GM12878 (cell line): ENCODE measurements around the gene IL1RAPL1. TPM values are rescaled to one million over a fixed set of nuclear protein-coding genes. Genes with fewer than 3 reads are reported as not detected.

Source experiments
- ATAC-seq: fragments of 200-7000 bp; cut with Tn5 transposase; 3 replicates; pipeline ENCODE4 v1.9.1; 2020; ENCODE audit warnings: mild to moderate bottlenecking, moderate library complexity
- BruUV-seq: library from RNA; stranded (reverse); fragments of 400-500 nt; replicated peaks from 2 replicates; lab custom pipeline; 2021; lab: Mats Ljungman, UMichigan
- CTCF ChIA-PET: fragments of 300-600 bp; sonication (Branson Sonifier 250); formaldehyde crosslinking; extraction: SDS; loops from one replicate; lab custom pipeline; 2021; ENCODE audit warnings: inconsistent platforms; lab: Yijun Ruan, JAX
- POLR2A ChIA-PET: fragments of 350-600 bp; formaldehyde crosslinking; extraction: SDS; loops from one replicate; lab custom pipeline; 2021; ENCODE audit warnings: inconsistent platforms; lab: Charles Lee
- RAD21 ChIA-PET: fragments of 300-600 bp; sonication (Branson Sonifier 250); formaldehyde crosslinking; loops from one replicate; lab custom pipeline; 2023; ENCODE audit warnings: antibody characterized with exemption; ENCODE audit not compliant: unreplicated experiment; lab: Charles Lee
- SMC1A ChIA-PET: fragments of 300-600 bp; sonication (Branson Sonifier 250); formaldehyde crosslinking; loops from one replicate; lab custom pipeline; 2023; ENCODE audit not compliant: unreplicated experiment, uncharacterized antibody; lab: Charles Lee
- DNase-seq: peaks from one replicate; pipeline ENCODE4 v3.0.0-alpha.2; 2011; ENCODE audit warnings: low read depth, low spot score
- FAIRE-seq: peaks from 3 replicates; lab custom pipeline; 2011; peaks lifted over from hg19 to GRCh38; lab: Jason Lieb, UNC
- H2AFZ ChIP-seq: 2 replicates; pipeline ENCODE4 v1.6.0; 2011; ENCODE audit warnings: low read depth, low read length, control low read depth; ENCODE audit not compliant: control insufficient read depth
- H3K27ac ChIP-seq: 2 replicates; pipeline ENCODE4 v1.5.1; 2011; ENCODE audit warnings: control low read depth; ENCODE audit not compliant: control insufficient read depth, insufficient read depth
- H3K27me3 ChIP-seq, 2 experiments: replicated peaks in 1 of 2; 2 replicates each; pipeline versions ENCODE4 v1.6.0 to v1.6.1; 2011; ENCODE audit warnings: low read length in 1 of 2; ENCODE audit not compliant: control insufficient read depth in 2 of 2, insufficient read depth in 2 of 2
- H3K36me3 ChIP-seq, 2 experiments: 2 replicates each; pipeline ENCODE4 v1.5.1; 2011; ENCODE audit warnings: low read length in 1 of 2; ENCODE audit not compliant: control insufficient read depth in 2 of 2, insufficient read depth in 2 of 2
- H3K4me1 ChIP-seq: 2 replicates; pipeline ENCODE4 v1.6.1; 2011; ENCODE audit warnings: mild to moderate bottlenecking, low read length, moderate library complexity, mixed read lengths; ENCODE audit not compliant: control insufficient read depth, insufficient read depth
- H3K4me2 ChIP-seq: 2 replicates; pipeline ENCODE4 v1.6.0; 2011; ENCODE audit warnings: control low read depth; ENCODE audit not compliant: control insufficient read depth, insufficient read depth
- H3K4me3 ChIP-seq: fragments of 200-600 bp; sonication (generic); 2 replicates; pipeline ENCODE4 v1.5.1; 2016
- H3K79me2 ChIP-seq: 2 replicates; pipeline ENCODE4 v1.6.0; 2011; ENCODE audit warnings: low read length; ENCODE audit not compliant: control insufficient read depth, insufficient read depth
- H3K9ac ChIP-seq: 2 replicates; pipeline ENCODE4 v1.8.0; 2011; ENCODE audit warnings: low read length, control low read depth, mixed read lengths; ENCODE audit not compliant: control insufficient read depth, insufficient read depth
- H3K9me3 ChIP-seq: replicated peaks from 3 replicates; pipeline ENCODE4 v1.5.1; 2011; ENCODE audit warnings: mild to moderate bottlenecking, low read length; ENCODE audit not compliant: control insufficient read depth, insufficient read depth
- H4K20me1 ChIP-seq: 2 replicates; pipeline ENCODE4 v1.6.0; 2011; ENCODE audit not compliant: control insufficient read depth, insufficient read depth
- ASH2L ChIP-seq: fragments of 300-600, 200-600 bp; sonication (generic); IDR thresholded peaks from 2 replicates; pipeline ENCODE4 v1.6.1; 2017; ENCODE audit warnings: low read depth, mild to moderate bottlenecking, borderline replicate concordance
- ETV6 ChIP-seq, 2 experiments: fragments of 450-650 bp in 1 of 2; IDR thresholded peaks in 1 of 2; conservative IDR thresholded peaks in 1 of 2; 2 replicates each; pipeline ENCODE4 v1.6.1; 2014; ENCODE audit warnings: antibody characterized with exemption in 1 of 2, borderline replicate concordance in 1 of 2, low read depth in 1 of 2, mild to moderate bottlenecking in 1 of 2, moderate library complexity in 1 of 2
- HDAC6 ChIP-seq: fragments of 200-600 bp; sonication (generic); IDR thresholded peaks from one replicate; pipeline ENCODE4 v1.8.0; 2017; ENCODE audit warnings: antibody characterized with exemption; ENCODE audit not compliant: unreplicated experiment
- HDGF ChIP-seq: fragments of 450-650 bp; IDR thresholded peaks from 2 replicates; pipeline ENCODE4 v1.6.1; 2016; ENCODE audit warnings: antibody characterized with exemption
- LARP7 ChIP-seq: fragments of 450-650 bp; IDR thresholded peaks from 2 replicates; pipeline ENCODE4 v1.6.1; 2017; ENCODE audit warnings: mild to moderate bottlenecking
- MYC ChIP-seq: IDR thresholded peaks from 2 replicates; pipeline ENCODE4 v1.6.1; 2011; ENCODE audit warnings: mild to moderate bottlenecking, low read length, moderate library complexity, inconsistent platforms; ENCODE audit not compliant: insufficient read depth, insufficient replicate concordance, insufficient read length, severe bottlenecking
- NR2C1 ChIP-seq: fragments of 450-650 bp; IDR thresholded peaks from 2 replicates; pipeline ENCODE4 v1.6.1; 2017; ENCODE audit warnings: antibody characterized with exemption, mild to moderate bottlenecking, moderate library complexity
- ZBED1 ChIP-seq: IDR thresholded peaks from 2 replicates; pipeline ENCODE4 v1.6.1; 2016; ENCODE audit warnings: borderline replicate concordance
- ZNF207 ChIP-seq: fragments of 450-650 bp; IDR thresholded peaks from 2 replicates; pipeline ENCODE4 v1.6.1; 2014; ENCODE audit warnings: antibody characterized with exemption, mild to moderate bottlenecking, borderline replicate concordance
- WGBS: methylation state at CpG from one replicate; pipeline ENCODE4 v1.1.6; 2016; ENCODE audit warnings: low lambda C conversion rate; ENCODE audit not compliant: insufficient replicate concordance, insufficient coverage; ENCODE audit errors: missing lambda C conversion rate; 5-methylcytosine and 5-hydroxymethylcytosine counted together
- in situ Hi-C: fragments of 300-500 bp; cut with MboI; formaldehyde crosslinking; loops from 9 replicates; pipeline ENCODE4 v1.14.3; 2018; ENCODE audit warnings: mixed read lengths
- intact Hi-C: fragments of 100-400 bp; cut with micrococcal nuclease; formaldehyde crosslinking; loops from one replicate; pipeline ENCODE4 v1.14.2; 2022; ENCODE audit not compliant: unreplicated experiment
- polyA plus RNA-seq, 11 experiments: library from polyadenylated mRNA; depleted of rRNA in 4 of 11; unstranded in 6 of 11; stranded (reverse) in 5 of 11; fragments of >200 nt; fragmentation: Nextera tagmentation in 4 of 11; fragmentation: Illumina TruSeq in 1 of 11; extraction: Ambion mirVana in 4 of 11; extraction: Trizol in 1 of 11; gene quantifications; 1 replicate in 1 of 11; 2 replicates in 10 of 11; pipeline versions ENCODE4 v1.2.1 to v1.2.3, GENCODE V29; 2011 to 2016; ENCODE audit warnings: inconsistent platforms in 2 of 11, missing spikeins in 2 of 11, low read depth in 1 of 11
- total RNA-seq, 4 experiments: library from RNA; depleted of rRNA in 3 of 4; stranded (reverse); fragments of >200 nt in 3 of 4; fragmentation: Illumina TruSeq in 1 of 4; extraction: Trizol in 1 of 4; gene quantifications; 2 replicates each; pipeline versions ENCODE4 v1.2.1 to v1.2.3, GENCODE V29; 2013 to 2021
- TF ChIP-seq, protein P1 (sequence below): fragments of 450-650 bp; conservative IDR thresholded peaks from 2 replicates; pipeline ENCODE4 v1.6.1; 2017; ENCODE audit warnings: mild to moderate bottlenecking, moderate library complexity
- TF ChIP-seq, protein P2 (sequence below): fragments of 150-350 bp; IDR thresholded peaks from 2 replicates; pipeline ENCODE4 v1.6.1; 2014; ENCODE audit warnings: mild to moderate bottlenecking, low read depth, low read length
- TF ChIP-seq, protein P3 (sequence below): fragments of 450-650 bp; IDR thresholded peaks from 2 replicates; pipeline ENCODE4 v1.6.1; 2018; ENCODE audit warnings: borderline replicate concordance, mild to moderate bottlenecking; ENCODE audit not compliant: partially characterized antibody
- TF ChIP-seq, protein P4 (sequence below): fragments of 450-650 bp; IDR thresholded peaks from 2 replicates; pipeline ENCODE4 v1.6.1; 2017; ENCODE audit warnings: mild to moderate bottlenecking

IL1RAPL1 gene
- total and polyA plus RNA-seq, 10 of the 15 experiments (the other 5 are each of a cell fraction or from before 2014, with no cell fraction given) = not detected

DNA sequence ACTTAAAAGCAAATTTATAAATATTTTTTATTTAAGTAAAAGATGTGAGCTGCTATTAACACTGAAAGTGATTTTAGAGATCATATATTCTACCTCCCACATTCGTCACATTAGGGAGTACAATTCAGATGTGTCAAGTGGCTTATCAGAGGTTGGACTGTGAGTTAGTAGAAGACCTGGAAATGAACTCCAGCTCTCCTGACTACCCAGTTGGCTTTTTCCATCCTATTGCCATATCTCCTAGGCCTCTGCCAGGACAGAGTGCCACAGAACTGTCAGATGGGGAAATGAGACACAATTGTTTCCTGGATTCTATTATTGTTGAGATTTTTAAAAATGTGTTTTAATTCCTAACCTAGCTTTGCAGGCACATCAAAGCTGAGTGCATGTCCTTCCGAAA is 994.0 kb downstream of the IL1RAPL1 start (continued):
- no peak for TF ChIP-seq LARP7
- TF ChIP-seq HDAC6 = no peak
- TF ChIP-seq, protein P1, sequence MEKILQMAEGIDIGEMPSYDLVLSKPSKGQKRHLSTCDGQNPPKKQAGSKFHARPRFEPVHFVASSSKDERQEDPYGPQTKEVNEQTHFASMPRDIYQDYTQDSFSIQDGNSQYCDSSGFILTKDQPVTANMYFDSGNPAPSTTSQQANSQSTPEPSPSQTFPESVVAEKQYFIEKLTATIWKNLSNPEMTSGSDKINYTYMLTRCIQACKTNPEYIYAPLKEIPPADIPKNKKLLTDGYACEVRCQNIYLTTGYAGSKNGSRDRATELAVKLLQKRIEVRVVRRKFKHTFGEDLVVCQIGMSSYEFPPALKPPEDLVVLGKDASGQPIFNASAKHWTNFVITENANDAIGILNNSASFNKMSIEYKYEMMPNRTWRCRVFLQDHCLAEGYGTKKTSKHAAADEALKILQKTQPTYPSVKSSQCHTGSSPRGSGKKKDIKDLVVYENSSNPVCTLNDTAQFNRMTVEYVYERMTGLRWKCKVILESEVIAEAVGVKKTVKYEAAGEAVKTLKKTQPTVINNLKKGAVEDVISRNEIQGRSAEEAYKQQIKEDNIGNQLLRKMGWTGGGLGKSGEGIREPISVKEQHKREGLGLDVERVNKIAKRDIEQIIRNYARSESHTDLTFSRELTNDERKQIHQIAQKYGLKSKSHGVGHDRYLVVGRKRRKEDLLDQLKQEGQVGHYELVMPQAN = no peak

DNA sequence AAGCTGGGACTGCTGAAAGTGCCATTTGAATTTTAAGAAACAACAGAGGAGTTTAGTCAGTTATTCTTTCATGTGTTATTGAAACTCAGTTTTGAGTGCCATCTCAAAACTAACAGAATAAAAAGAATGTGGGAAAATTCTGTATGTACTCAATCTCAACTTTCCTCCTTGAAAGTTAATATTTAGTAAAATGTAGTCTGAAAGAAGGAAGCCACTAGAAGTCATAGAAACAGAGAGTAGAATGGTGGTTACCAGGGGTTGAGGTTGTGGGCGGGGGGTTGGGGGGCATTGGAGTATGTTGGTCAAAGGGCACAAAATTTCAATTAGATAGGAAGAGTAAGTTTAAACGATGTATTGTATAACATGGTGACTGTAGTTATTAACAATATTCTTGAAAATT is 999.9 kb downstream of the IL1RAPL1 start:
- SMC1A ChIA-PET = interaction anchor here (1.2 kb wide), 1 partner anchor 11 kb away, joined by 3 read pairs; no protein-coding TSS in a partner anchor
- H3K4me3 ChIP-seq = no peak overlapping the region
- BruUV-seq = no TSS peak
- H3K9ac ChIP-seq = no peak overlapping the region
- H3K27me3 ChIP-seq = no peaks in the 10 kb centered on the region
- no peak overlapping the region for H2AFZ ChIP-seq
- RAD21 ChIA-PET = no interaction called here
- no peak overlapping the region for H3K4me2 ChIP-seq
- H3K27ac ChIP-seq = no peak overlapping the region
- no peaks in the 10 kb centered on the region for H4K20me1 ChIP-seq
- WGBS = 35% methylated on average over 2 of the region's 2 CpGs
- CTCF ChIA-PET = no interaction called here
- no peak for TF ChIP-seq LARP7
- TF ChIP-seq ZNF207 = no peak
- TF ChIP-seq MYC = no peak
- TF ChIP-seq HDGF = no peak
- TF ChIP-seq ETV6 (conservative IDR thresholded peaks at IDR 0.05 in 1 of 2, IDR thresholded peaks at IDR 0.05 in 1 of 2; ENCODE audit: borderline replicate concordance in 1 of 2, low read depth in 1 of 2) = no peak
- TF ChIP-seq, protein P2, sequence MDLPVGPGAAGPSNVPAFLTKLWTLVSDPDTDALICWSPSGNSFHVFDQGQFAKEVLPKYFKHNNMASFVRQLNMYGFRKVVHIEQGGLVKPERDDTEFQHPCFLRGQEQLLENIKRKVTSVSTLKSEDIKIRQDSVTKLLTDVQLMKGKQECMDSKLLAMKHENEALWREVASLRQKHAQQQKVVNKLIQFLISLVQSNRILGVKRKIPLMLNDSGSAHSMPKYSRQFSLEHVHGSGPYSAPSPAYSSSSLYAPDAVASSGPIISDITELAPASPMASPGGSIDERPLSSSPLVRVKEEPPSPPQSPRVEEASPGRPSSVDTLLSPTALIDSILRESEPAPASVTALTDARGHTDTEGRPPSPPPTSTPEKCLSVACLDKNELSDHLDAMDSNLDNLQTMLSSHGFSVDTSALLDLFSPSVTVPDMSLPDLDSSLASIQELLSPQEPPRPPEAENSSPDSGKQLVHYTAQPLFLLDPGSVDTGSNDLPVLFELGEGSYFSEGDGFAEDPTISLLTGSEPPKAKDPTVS = no peak
- no peak for TF ChIP-seq ZBED1
- no peak for TF ChIP-seq ASH2L
- TF ChIP-seq, protein P3, sequence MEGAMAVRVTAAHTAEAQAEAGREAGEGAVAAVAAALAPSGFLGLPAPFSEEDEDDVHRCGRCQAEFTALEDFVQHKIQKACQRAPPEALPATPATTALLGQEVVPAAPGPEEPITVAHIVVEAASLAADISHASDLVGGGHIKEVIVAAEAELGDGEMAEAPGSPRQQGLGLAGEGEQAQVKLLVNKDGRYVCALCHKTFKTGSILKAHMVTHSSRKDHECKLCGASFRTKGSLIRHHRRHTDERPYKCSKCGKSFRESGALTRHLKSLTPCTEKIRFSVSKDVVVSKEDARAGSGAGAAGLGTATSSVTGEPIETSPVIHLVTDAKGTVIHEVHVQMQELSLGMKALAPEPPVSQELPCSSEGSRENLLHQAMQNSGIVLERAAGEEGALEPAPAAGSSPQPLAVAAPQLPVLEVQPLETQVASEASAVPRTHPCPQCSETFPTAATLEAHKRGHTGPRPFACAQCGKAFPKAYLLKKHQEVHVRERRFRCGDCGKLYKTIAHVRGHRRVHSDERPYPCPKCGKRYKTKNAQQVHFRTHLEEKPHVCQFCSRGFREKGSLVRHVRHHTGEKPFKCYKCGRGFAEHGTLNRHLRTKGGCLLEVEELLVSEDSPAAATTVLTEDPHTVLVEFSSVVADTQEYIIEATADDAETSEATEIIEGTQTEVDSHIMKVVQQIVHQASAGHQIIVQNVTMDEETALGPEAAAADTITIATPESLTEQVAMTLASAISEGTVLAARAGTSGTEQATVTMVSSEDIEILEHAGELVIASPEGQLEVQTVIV = no peak
- TF ChIP-seq, protein P4, sequence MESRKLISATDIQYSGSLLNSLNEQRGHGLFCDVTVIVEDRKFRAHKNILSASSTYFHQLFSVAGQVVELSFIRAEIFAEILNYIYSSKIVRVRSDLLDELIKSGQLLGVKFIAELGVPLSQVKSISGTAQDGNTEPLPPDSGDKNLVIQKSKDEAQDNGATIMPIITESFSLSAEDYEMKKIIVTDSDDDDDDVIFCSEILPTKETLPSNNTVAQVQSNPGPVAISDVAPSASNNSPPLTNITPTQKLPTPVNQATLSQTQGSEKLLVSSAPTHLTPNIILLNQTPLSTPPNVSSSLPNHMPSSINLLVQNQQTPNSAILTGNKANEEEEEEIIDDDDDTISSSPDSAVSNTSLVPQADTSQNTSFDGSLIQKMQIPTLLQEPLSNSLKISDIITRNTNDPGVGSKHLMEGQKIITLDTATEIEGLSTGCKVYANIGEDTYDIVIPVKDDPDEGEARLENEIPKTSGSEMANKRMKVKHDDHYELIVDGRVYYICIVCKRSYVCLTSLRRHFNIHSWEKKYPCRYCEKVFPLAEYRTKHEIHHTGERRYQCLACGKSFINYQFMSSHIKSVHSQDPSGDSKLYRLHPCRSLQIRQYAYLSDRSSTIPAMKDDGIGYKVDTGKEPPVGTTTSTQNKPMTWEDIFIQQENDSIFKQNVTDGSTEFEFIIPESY = no peak
- TF ChIP-seq NR2C1 = no peak
- no peaks in the 10 kb centered on the region for H3K79me2 ChIP-seq
- H3K36me3 ChIP-seq = no peaks in the 10 kb centered on the region
- in situ Hi-C loops = no loop called here
- FAIRE-seq = no peak
- POLR2A ChIA-PET = no interaction called here
- H3K4me1 ChIP-seq = no peaks in the 10 kb centered on the region
- intact Hi-C loops = no loop called here
- DNase-seq = peak; percentile 8
- no peaks in the 10 kb centered on the region; the same call in 2 of the 3 replicates for H3K9me3 ChIP-seq
- ATAC-seq = peak; percentile 75
